GM10248 (cell line): Measurements from ENCODE around the gene HTR3E.
"Not testable (repeated sequence)": the region's sequence is repeated elsewhere in the genome, so short reads cannot be mapped to it uniquely, and the experiment has no call there.

Experiments used
- CTCF ChIA-PET: fragments of 300-600 bp; sonication (Branson Sonifier 250); formaldehyde crosslinking; extraction: SDS; loops from one replicate; lab custom pipeline; 2021; ENCODE audit warnings: antibody characterized with exemption; lab: Yijun Ruan, JAX
- POLR2A ChIA-PET: fragments of 350-650 bp; sonication (Branson Sonifier 250); formaldehyde crosslinking; extraction: SDS; loops from one replicate; lab custom pipeline; 2020; ENCODE audit warnings: antibody characterized with exemption; lab: Yijun Ruan, JAX
- DNase-seq: peaks from one replicate; pipeline ENCODE4 v3.0.0; 2012; ENCODE audit errors: extremely low spot score
- TF ChIP-seq, protein P1 (sequence below): IDR thresholded peaks from 2 replicates; pipeline ENCODE4 v1.5.1; 2012; ENCODE audit warnings: mild to moderate bottlenecking, low read depth; ENCODE audit errors: extremely low read depth, missing control alignments, control extremely low read depth

HTR3E gene

DNA sequence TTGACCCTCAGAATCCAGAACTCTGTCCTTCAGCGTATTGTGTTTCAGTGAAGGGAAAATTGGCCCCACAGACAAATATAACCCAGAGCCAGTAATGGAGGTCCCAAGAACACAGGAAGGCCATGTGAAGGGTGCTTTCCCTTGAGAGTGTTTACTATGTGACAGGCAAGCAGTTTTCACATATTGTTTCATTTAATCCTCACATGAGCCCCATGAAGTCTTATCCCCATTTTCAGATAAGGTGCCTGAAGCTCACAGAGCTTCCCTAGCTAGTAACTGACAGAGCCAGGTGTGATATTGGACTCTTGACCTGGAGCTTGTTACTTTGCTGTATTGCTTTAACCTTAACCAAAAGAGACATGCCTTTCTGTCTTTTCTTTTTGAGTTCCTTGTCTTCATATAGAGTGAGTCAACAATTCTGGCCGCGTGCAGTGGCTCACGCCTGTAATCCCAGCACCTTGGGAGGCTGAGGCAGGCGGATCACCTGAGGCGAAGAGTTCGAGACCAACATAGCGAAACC lies 48.9 kb downstream of the HTR3E start:
- ChIA-PET CTCF (interaction anchor here (0.7 to 3.0 kb wide), 13 partner anchors 9 to 250 kb away, joined by 3 to 14 read pairs (median 5); partner anchors contain the start of genes EEF1AKMT4 and EIF2B5), POLR2A (interaction anchor here (0.5 kb wide), 1 partner anchor 251 kb away, joined by 3 read pairs; no protein-coding TSS in a partner anchor)
- TF ChIP-seq, protein P1, sequence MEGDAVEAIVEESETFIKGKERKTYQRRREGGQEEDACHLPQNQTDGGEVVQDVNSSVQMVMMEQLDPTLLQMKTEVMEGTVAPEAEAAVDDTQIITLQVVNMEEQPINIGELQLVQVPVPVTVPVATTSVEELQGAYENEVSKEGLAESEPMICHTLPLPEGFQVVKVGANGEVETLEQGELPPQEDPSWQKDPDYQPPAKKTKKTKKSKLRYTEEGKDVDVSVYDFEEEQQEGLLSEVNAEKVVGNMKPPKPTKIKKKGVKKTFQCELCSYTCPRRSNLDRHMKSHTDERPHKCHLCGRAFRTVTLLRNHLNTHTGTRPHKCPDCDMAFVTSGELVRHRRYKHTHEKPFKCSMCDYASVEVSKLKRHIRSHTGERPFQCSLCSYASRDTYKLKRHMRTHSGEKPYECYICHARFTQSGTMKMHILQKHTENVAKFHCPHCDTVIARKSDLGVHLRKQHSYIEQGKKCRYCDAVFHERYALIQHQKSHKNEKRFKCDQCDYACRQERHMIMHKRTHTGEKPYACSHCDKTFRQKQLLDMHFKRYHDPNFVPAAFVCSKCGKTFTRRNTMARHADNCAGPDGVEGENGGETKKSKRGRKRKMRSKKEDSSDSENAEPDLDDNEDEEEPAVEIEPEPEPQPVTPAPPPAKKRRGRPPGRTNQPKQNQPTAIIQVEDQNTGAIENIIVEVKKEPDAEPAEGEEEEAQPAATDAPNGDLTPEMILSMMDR = no peak
- no peak for DNase-seq

DNA sequence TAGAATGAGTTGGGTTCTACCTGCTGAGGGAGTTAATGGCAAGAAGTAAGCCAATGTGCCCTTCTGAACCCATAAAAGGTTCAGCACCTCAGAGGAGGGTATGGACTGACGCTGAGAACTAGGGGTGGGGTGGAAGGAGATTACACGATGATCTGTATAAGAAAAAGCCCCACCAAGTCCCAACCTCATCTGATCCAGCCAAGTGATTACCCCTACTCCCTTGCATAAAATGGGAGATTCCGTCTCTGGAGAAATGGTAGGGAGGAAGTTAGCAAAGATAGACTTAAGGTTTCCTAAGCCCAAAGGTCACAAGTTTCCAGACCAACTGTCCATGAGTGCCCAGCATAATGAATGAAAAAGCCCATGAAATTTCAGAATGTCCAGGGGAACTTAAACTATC lies 51.2 kb downstream of the HTR3E start:
- ChIA-PET POLR2A (no interaction called here), CTCF (interaction anchor here (1.7 kb wide), 1 partner anchor 80 kb away, joined by 4 read pairs; no protein-coding TSS in a partner anchor)
- TF ChIP-seq, protein P1 = no peak
- no peak for DNase-seq

DNA sequence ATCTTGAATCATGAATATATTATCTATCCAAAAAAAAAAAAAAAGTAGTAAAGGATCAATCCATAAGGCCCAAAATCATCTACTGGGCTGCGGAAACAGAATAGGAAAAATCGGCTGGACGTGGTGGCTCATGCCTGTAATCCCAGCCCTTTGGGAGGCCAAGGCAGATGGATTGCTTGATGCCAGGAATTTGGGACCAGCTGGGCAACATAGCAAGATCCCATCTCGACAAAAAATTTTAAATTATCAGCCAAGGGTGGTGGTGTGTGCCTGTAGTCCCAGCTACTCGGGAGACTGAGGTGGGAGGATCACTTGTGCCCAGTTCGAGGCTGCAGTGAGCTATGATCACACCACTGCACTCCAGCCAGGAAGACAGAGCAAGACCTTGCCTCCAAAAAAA lies 52.3 kb downstream of the HTR3E start:
- POLR2A ChIA-PET = interaction anchor here (0.7 kb wide), 1 partner anchor 239 kb away, joined by 6 read pairs; no protein-coding TSS in a partner anchor
- CTCF ChIA-PET = interaction anchor here (0.7 to 1.7 kb wide), 5 partner anchors 12 to 247 kb away, joined by 3 to 6 read pairs (median 4); partner anchors contain the start of gene EIF2B5
- TF ChIP-seq, protein P1 = no peak
- DNase-seq = no peak

DNA sequence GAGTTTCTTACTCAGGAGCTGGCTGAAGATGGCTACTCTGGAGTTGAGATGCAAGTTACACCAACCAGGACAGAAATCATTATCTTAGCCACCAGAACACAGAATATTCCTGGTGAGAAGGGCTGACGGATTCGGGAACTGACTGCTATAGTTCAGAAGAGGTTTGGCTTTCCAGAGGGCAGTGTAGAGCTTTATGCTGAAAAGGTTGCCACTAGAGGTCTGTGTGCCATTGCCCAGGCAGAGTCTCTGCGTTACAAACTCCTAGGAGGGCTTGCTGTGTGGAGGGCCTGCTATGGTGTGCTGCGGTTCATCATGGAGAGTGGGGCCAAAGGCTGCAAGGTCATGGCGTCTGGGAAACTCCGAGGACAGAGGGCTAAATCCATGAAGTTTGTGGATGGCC lies 52.9 kb downstream of the HTR3E start:
- CTCF ChIA-PET = interaction anchor here (1.4 to 1.7 kb wide), 2 partner anchors 12 to 78 kb away, joined by 4 to 6 read pairs; no protein-coding TSS in a partner anchor
- POLR2A ChIA-PET, DNase-seq: not testable (repeated sequence)

DNA sequence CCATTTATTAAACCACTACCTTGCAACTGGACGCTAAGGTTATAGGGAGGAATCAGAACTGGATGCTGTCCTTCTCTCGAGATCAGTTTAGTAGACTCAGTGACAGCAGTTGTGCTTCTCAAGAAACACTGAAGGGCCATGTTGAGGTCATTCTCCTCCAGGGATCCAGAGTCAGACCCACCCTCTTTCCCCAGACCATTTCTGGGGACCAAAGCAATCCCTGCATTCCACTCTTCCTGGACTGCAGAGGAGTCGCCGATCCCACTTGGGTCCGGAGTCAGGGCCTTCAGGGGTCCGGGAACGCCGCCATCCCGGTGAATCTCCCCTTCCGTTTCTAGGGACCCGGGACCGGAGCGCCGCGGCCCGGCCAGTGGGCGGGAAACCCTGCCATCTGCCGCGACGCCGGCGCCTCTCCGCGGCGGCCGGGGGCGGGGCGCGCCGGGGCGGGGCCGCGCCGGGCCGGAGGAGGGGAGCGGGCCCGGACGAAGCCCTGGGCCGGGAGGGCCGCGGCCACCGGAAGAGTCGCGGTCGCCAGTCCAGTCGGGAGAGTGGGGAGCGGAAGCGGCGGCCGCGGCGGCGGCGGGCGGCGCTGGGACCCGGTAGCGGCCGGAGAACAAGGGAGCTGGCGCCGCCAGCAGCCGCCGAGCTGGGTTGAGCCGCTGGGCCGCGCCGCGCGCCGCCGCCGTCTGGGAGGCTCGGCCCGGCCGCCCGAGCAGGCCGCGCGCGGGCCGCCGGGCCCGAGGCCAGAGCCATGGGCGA lies 58.2 kb downstream of the HTR3E start, which contains the start of gene DVL3:
Gene DVL3 (plus strand): TSS at position 493 of the 759 bp plus-strand sequence. CDS start 259 bp downstream, at position 752.
- DNase-seq = peak; percentile 91
- CTCF ChIA-PET = interaction anchor here (0.8 to 1.2 kb wide), 4 partner anchors 9 to 73 kb away, joined by 3 read pairs; no protein-coding TSS in a partner anchor
- TF ChIP-seq, protein P1 = no peak
- POLR2A ChIA-PET = interaction anchor here (0.6 kb wide), 1 partner anchor 65 kb away, joined by 4 read pairs; no protein-coding TSS in a partner anchor

DNA sequence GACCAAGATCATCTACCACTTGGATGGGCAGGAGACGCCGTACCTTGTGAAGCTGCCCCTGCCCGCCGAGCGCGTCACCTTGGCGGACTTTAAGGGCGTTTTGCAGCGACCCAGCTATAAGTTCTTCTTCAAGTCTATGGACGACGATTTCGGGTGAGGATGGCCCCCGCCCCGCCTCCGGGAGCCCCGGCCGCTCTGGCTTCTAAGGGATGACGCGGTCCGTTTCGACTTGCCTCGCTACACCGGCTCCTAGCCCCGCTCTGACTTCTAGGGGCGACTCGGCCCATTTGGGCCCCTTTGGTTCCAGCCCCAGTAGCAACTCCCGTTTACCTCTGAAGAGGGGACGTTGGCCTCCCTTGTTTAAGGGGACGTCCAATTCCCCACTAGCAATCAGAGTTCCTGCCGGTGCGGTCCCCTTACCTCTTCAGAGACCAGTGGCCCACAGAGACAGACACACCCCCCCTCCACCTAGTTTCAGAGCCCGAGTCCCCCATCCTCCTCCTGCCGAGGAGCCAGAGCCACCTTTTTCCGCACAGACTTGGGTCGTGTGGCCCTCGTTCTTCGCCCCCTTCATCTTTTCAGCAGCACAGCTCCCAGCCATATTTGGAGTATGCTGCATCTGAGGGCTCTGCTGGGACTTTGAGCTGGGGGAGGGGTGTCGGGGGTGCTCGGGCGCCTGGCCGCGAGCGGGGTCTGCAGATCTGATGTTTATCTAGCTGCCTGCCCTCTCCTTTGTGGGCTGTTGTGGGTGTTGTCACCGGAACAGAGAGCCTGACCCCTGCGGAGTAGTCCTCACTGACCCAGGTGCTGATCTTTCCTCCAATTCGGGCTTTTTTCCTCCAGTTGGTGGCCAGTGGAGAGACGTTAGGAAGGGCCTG lies 59.0 kb downstream of the HTR3E start:
- ChIA-PET POLR2A (interaction anchor here (0.6 to 0.7 kb wide), 3 partner anchors 16 to 66 kb away, joined by 3 to 4 read pairs (median 4); no protein-coding TSS in a partner anchor), CTCF (interaction anchor here (0.8 to 1.2 kb wide), 6 partner anchors 10 to 271 kb away, joined by 3 read pairs; partner anchors contain the start of genes EEF1AKMT4 and PARL)
- peak; percentile 53 for DNase-seq
- TF ChIP-seq, protein P1 = no peak
